ENCODE results near the gene RAPGEF6. TPM values are rescaled to one million over a fixed set of nuclear protein-coding genes. Genes with fewer than 3 reads are reported as not detected.

The RAPGEF6 gene
- total RNA-seq, 1 donor from 2014 or later, result 29.1 TPM

DNA sequence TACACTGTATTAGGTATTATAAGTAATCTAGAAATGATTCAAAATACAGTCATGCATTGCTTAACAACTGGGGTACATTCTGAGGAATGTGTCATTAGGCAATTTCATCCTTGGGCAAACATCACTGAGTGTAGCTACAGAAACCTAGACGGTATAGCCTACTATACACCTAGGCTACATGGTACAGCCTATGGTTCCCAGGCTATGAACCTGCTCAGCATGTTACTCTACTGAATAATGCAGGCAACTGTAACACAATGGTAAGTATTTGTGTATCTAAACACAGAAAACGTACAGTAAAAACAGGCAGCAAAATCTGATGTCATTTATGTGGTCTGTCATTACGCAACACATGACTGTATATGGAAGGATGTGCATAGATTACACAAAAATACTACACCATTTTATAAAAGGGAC lies 96.8 kb downstream of the RAPGEF6 start:
- Mint-ChIP-seq H3K4me3 (ENCODE audit: low read depth) (no peak overlapping the region), H3K36me3 (ENCODE audit: insufficient read depth) (peaks cover 5% of the 10 kb centered on the region), H3K4me1 (ENCODE audit: low read depth) (peaks cover 18% of the 10 kb centered on the region), H3K27me3 (no peaks in the 10 kb centered on the region), H3K27ac (no peak overlapping the region), H3K9me3 (ENCODE audit: low read depth) (no peaks in the 10 kb centered on the region)
- DNase-seq (ENCODE audit: low spot score, unreplicated experiment), result no peak
- TF ChIP-seq, protein P1, sequence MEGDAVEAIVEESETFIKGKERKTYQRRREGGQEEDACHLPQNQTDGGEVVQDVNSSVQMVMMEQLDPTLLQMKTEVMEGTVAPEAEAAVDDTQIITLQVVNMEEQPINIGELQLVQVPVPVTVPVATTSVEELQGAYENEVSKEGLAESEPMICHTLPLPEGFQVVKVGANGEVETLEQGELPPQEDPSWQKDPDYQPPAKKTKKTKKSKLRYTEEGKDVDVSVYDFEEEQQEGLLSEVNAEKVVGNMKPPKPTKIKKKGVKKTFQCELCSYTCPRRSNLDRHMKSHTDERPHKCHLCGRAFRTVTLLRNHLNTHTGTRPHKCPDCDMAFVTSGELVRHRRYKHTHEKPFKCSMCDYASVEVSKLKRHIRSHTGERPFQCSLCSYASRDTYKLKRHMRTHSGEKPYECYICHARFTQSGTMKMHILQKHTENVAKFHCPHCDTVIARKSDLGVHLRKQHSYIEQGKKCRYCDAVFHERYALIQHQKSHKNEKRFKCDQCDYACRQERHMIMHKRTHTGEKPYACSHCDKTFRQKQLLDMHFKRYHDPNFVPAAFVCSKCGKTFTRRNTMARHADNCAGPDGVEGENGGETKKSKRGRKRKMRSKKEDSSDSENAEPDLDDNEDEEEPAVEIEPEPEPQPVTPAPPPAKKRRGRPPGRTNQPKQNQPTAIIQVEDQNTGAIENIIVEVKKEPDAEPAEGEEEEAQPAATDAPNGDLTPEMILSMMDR (IDR thresholded peaks at IDR 0.05; ENCODE audit: unreplicated experiment), result no peak

- Mint-ChIP-seq H3K36me3 (ENCODE audit: insufficient read depth) (peaks cover 5% of the 10 kb centered on the region), H3K4me3 (ENCODE audit: low read depth) (no peak overlapping the region), H3K4me1 (ENCODE audit: low read depth) (peaks cover 14% of the 10 kb centered on the region), H3K9me3 (ENCODE audit: low read depth) (no peaks in the 10 kb centered on the region), H3K27me3 (no peaks in the 10 kb centered on the region), H3K27ac (no peak overlapping the region)
- DNase-seq (ENCODE audit: low spot score, unreplicated experiment), result no peak
- TF ChIP-seq, protein P1 (IDR thresholded peaks at IDR 0.05; ENCODE audit: unreplicated experiment), result no peak
Observed at GRCh38 chr5:131536850-131537448, 98.1 kb downstream of the RAPGEF6 start.

DNA sequence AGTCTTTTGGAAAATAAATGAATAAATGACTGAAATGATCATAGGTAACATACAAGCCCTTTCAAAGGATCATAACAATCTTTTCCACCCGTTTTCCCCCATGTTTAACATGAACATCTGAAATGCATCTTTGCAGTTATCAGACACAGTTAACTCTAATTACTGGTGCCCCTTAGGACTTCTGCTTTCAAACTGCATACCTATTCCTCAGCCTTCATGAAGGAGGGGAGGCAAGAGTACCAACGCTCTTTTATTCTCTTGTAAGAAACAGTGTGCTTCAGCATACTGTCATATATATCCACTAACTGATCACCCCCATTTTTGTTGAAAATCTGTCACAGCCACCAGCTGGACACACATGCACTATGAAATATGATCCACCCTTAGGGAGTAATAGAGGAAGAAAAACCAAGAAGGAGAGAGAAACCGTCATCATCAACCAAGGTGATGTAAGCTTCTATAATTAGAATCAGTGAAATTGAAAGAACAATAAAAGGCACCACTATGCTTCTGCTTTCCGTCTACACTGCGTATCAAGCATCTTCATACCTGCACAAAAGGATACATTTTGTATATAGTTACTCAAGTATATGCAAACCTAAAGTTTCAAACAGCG lies 98.7 kb downstream of the RAPGEF6 start:
- Mint-ChIP-seq H3K9me3 (ENCODE audit: low read depth) (no peaks in the 10 kb centered on the region), H3K27me3 (no peaks in the 10 kb centered on the region), H3K4me3 (ENCODE audit: low read depth) (no peak overlapping the region), H3K27ac (no peak overlapping the region), H3K4me1 (ENCODE audit: low read depth) (peaks cover 14% of the 10 kb centered on the region), H3K36me3 (ENCODE audit: insufficient read depth) (peaks cover 5% of the 10 kb centered on the region)
- DNase-seq (ENCODE audit: low spot score, unreplicated experiment), result no peak
- TF ChIP-seq, protein P1 (IDR thresholded peaks at IDR 0.05; ENCODE audit: unreplicated experiment), result no peak

DNA sequence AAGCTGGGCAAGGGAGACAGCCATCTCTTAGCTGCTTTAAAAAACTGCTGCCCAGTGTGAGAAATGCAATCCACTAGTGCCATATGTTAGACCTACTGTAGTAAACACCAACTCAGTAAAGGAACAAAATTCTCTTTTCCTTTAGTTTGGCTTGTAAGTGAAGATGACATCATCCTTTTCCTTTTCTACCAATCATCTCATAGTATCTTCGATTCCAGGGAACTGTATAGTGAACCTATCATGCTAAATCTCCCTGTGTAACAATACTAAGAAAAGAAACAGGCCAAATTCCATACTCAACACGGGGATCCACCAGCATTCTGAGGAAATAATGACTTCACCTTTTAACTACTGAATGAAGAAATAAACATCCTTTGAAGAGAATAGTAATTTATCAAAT lies 100.1 kb downstream of the RAPGEF6 start:
- DNase-seq (ENCODE audit: low spot score, unreplicated experiment), result no peak
- Mint-ChIP-seq H3K4me3 (ENCODE audit: low read depth) (no peak overlapping the region), H3K9me3 (ENCODE audit: low read depth) (no peaks in the 10 kb centered on the region), H3K36me3 (ENCODE audit: insufficient read depth) (peaks cover 3% of the 10 kb centered on the region), H3K27ac (no peak overlapping the region), H3K27me3 (no peaks in the 10 kb centered on the region), H3K4me1 (ENCODE audit: low read depth) (peaks cover 18% of the 10 kb centered on the region)
- TF ChIP-seq, protein P1 (IDR thresholded peaks at IDR 0.05; ENCODE audit: unreplicated experiment), result no peak

DNA sequence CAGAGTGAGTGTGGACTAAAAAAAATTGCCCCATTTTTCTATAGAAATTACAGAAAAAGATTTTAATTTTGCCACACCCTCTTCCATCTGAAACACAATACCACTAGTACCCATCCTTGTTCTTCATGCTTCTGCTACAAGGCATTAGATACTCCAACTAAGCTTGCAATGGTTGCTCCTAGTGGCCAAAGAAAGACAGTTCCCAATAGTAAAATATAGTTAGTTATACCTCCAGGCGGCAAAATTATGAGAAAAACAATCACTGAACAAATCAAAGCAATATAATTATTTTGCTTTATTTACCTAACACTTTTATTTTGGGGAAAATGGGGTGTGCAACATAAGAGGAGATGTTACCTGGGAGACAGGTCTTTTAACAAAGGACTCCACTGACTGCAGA lies 101.2 kb downstream of the RAPGEF6 start:
- TF ChIP-seq, protein P1 (IDR thresholded peaks at IDR 0.05; ENCODE audit: unreplicated experiment), result peak; percentile 38
- Mint-ChIP-seq H3K27me3 (no peaks in the 10 kb centered on the region), H3K36me3 (ENCODE audit: insufficient read depth) (peaks cover 2% of the 10 kb centered on the region), H3K4me1 (ENCODE audit: low read depth) (peaks cover 6% of the 10 kb centered on the region), H3K27ac (no peak overlapping the region), H3K4me3 (ENCODE audit: low read depth) (no peak overlapping the region), H3K9me3 (ENCODE audit: low read depth) (no peaks in the 10 kb centered on the region)
- DNase-seq (ENCODE audit: low spot score, unreplicated experiment), result no peak
